H1 (cell line): ENCODE data around the gene IVNS1ABP. TPM values are rescaled to one million over a fixed set of nuclear protein-coding genes. Genes with fewer than 3 reads are reported as not detected.

Experiments
- BACH1 ChIP-seq: IDR thresholded peaks from 2 replicates; pipeline ENCODE4 v1.6.1; 2012; ENCODE audit warnings: low read length, improper control_type of control experiment
- BCL11A ChIP-seq, 2 experiments: IDR thresholded peaks; one replicate each; pipeline ENCODE4 v1.6.1; 2011; ENCODE audit warnings: low read depth in 2 of 2, low read length in 2 of 2, mild to moderate bottlenecking in 2 of 2
- CEBPB ChIP-seq: IDR thresholded peaks from 2 replicates; pipeline ENCODE4 v1.6.1; 2012; ENCODE audit warnings: low read depth, low read length
- CHD1 ChIP-seq: IDR thresholded peaks from 2 replicates; pipeline ENCODE4 v1.6.1; 2012; ENCODE audit warnings: low read depth, low read length, improper control_type of control experiment
- CREB1 ChIP-seq: IDR thresholded peaks from 2 replicates; pipeline ENCODE4 v1.6.1; 2012; ENCODE audit warnings: inconsistent platforms
- GABPA ChIP-seq: IDR thresholded peaks from 2 replicates; pipeline ENCODE4 v1.6.1; 2011; ENCODE audit warnings: mild to moderate bottlenecking, low read length, moderate library complexity, borderline replicate concordance; ENCODE audit not compliant: insufficient read depth
- MAFK ChIP-seq: IDR thresholded peaks from 2 replicates; pipeline ENCODE4 v1.6.1; 2012; ENCODE audit warnings: low read depth, mild to moderate bottlenecking, improper control_type of control experiment, low read length
- POLR2A ChIP-seq, 2 experiments: IDR thresholded peaks; 1 replicate in 1 of 2; 2 replicates in 1 of 2; pipeline ENCODE4 v1.6.1; 2011; ENCODE audit warnings: low read depth in 2 of 2, low read length in 2 of 2, mild to moderate bottlenecking in 2 of 2; ENCODE audit errors: control extremely low read depth in 1 of 2
- RAD21 ChIP-seq, 2 experiments: IDR thresholded peaks in 1 of 2; conservative IDR thresholded peaks in 1 of 2; 2 replicates each; pipeline ENCODE4 v1.6.1; 2011; ENCODE audit warnings: low read depth in 2 of 2, low read length in 2 of 2, improper control_type of control experiment in 1 of 2, inconsistent platforms in 1 of 2, mild to moderate bottlenecking in 1 of 2, moderate library complexity in 1 of 2
- RNF2 ChIP-seq: fragments of 200-900, 300-1000 bp; sonication (generic); IDR thresholded peaks from 2 replicates; pipeline ENCODE4 v1.7.1; 2016; ENCODE audit warnings: borderline replicate concordance, low read depth, mild to moderate bottlenecking, antibody characterized with exemption, low read length; ENCODE audit not compliant: poor library complexity, severe bottlenecking; ENCODE audit errors: missing control alignments
- SAP30 ChIP-seq: fragments of 300-600 bp; sonication (generic); IDR thresholded peaks from 2 replicates; pipeline ENCODE4 v1.7.1; 2012; ENCODE audit warnings: low read length, moderate library complexity, mild to moderate bottlenecking, inconsistent platforms; ENCODE audit not compliant: insufficient read depth, insufficient replicate concordance
- SIN3A ChIP-seq, 2 experiments: IDR thresholded peaks in 1 of 2; conservative IDR thresholded peaks in 1 of 2; 2 replicates each; pipeline ENCODE4 v1.6.1; 2011 to 2012; ENCODE audit warnings: low read length in 2 of 2, improper control_type of control experiment in 1 of 2, low read depth in 1 of 2, mild to moderate bottlenecking in 1 of 2
- TBP ChIP-seq: IDR thresholded peaks from 2 replicates; pipeline ENCODE4 v1.6.1; 2011; ENCODE audit warnings: low read depth, low read length, improper control_type of control experiment
- polyA plus RNA-seq, 7 experiments: library from polyadenylated mRNA; depleted of rRNA in 3 of 7; stranded (reverse) in 5 of 7; unstranded in 2 of 7; fragments of >200 nt in 5 of 7; fragments of 200-250 nt in 2 of 7; gene quantifications; 1 replicate in 5 of 7; 2 replicates in 1 of 7; 4 replicates in 1 of 7; pipeline versions ENCODE4 v1.2.1 to v1.2.3, GENCODE V29; 2011 to 2013; ENCODE audit warnings: missing spikeins in 2 of 7, mixed read lengths in 2 of 7
- total RNA-seq: library from RNA; stranded (reverse); fragmentation: NEBNext Ultra II Directional; extraction: Animal tissue kit (Norgen Biotek cat#: 25700); gene quantifications from 2 replicates; pipeline ENCODE4 v1.2.1, GENCODE V29; 2021
- TF ChIP-seq, protein P1 (sequence below): IDR thresholded peaks from 2 replicates; pipeline ENCODE4 v1.6.1; 2012; ENCODE audit warnings: low read length, inconsistent platforms
- TF ChIP-seq, protein P2 (sequence below): IDR thresholded peaks from 2 replicates; pipeline ENCODE4 v1.6.1; 2012; ENCODE audit warnings: inconsistent platforms
- TF ChIP-seq, protein P3 (sequence below): IDR thresholded peaks from 2 replicates; pipeline ENCODE4 v1.6.1; 2011; ENCODE audit warnings: low read length, improper control_type of control experiment
- TF ChIP-seq, protein P4 (sequence below): IDR thresholded peaks from 2 replicates; pipeline ENCODE4 v1.6.1; 2012; ENCODE audit warnings: inconsistent platforms

Gene IVNS1ABP
- total and polyA plus RNA-seq, 2 of the 8 experiments (the other 6 are each of a cell fraction or from before 2014, with no cell fraction given): 65.9 to 189 TPM

DNA sequence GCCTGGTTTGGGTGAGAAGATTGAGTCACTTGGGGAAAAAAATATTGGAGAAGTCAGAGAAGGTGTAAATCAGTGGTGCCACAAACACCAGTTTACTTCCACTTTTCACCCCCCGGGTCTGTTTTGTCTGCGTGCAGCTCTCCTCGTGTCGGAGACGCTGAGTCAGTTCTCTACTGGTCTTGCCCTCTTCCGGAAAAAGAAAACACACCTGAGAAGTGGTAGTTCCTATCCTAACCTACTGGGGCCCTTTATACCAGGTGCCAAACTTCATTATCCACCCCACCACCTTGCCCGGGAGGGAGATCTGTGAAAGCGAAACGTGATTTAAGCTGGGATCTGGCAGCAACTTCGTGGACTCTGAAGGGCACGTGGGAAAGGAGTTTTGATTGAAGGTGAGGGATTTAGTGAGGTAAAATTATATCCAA is 855 bp upstream of the IVNS1ABP start (continued):
- TF ChIP-seq SIN3A (conservative IDR thresholded peaks at IDR 0.05 in 1 of 2, IDR thresholded peaks at IDR 0.05 in 1 of 2; ENCODE audit: low read depth in 1 of 2, low read length in 2 of 2): no peak
- TF ChIP-seq, protein P1, sequence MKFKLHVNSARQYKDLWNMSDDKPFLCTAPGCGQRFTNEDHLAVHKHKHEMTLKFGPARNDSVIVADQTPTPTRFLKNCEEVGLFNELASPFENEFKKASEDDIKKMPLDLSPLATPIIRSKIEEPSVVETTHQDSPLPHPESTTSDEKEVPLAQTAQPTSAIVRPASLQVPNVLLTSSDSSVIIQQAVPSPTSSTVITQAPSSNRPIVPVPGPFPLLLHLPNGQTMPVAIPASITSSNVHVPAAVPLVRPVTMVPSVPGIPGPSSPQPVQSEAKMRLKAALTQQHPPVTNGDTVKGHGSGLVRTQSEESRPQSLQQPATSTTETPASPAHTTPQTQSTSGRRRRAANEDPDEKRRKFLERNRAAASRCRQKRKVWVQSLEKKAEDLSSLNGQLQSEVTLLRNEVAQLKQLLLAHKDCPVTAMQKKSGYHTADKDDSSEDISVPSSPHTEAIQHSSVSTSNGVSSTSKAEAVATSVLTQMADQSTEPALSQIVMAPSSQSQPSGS: no peak
- TF ChIP-seq BACH1: no peak
- no peak for TF ChIP-seq TBP
- no peak for TF ChIP-seq CEBPB
- TF ChIP-seq POLR2A (IDR thresholded peaks at IDR 0.05; ENCODE audit: control extremely low read depth in 1 of 2, low read depth in 2 of 2, low read length in 2 of 2): peak in 1 of 2 experiments; percentile 39; a peak in 1 of 3 replicates
- TF ChIP-seq, protein P2, sequence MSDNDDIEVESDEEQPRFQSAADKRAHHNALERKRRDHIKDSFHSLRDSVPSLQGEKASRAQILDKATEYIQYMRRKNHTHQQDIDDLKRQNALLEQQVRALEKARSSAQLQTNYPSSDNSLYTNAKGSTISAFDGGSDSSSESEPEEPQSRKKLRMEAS: no peak; the same call in 1 of the 2 replicates
- TF ChIP-seq CREB1: no peak
- TF ChIP-seq, protein P3, sequence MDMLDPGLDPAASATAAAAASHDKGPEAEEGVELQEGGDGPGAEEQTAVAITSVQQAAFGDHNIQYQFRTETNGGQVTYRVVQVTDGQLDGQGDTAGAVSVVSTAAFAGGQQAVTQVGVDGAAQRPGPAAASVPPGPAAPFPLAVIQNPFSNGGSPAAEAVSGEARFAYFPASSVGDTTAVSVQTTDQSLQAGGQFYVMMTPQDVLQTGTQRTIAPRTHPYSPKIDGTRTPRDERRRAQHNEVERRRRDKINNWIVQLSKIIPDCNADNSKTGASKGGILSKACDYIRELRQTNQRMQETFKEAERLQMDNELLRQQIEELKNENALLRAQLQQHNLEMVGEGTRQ: no peak
- no peak for TF ChIP-seq GABPA
- TF ChIP-seq SAP30: no peak
- no peak for TF ChIP-seq BCL11A (IDR thresholded peaks at IDR 0.05; ENCODE audit: low read depth in 2 of 2, low read length in 2 of 2)
- TF ChIP-seq MAFK: peak; percentile 35; the same call in 1 of the 2 replicates
- TF ChIP-seq RAD21 (IDR thresholded peaks at IDR 0.05 in 1 of 2, conservative IDR thresholded peaks at IDR 0.05 in 1 of 2; ENCODE audit: low read depth in 2 of 2, low read length in 2 of 2): peak; percentile 25 to 26
- no peak for TF ChIP-seq CHD1
- TF ChIP-seq RNF2: no peak
- TF ChIP-seq, protein P4, sequence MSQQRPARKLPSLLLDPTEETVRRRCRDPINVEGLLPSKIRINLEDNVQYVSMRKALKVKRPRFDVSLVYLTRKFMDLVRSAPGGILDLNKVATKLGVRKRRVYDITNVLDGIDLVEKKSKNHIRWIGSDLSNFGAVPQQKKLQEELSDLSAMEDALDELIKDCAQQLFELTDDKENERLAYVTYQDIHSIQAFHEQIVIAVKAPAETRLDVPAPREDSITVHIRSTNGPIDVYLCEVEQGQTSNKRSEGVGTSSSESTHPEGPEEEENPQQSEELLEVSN: no peak; the same call in none of the 2 replicates
